GM10266 (cell line): Measurements from ENCODE around the gene GTPBP2.

ENCODE experiments used
- DNase-seq: peaks from one replicate; pipeline ENCODE4 v3.0.0; 2012; ENCODE audit errors: extremely low spot score
- CTCF ChIP-seq: IDR thresholded peaks from 2 replicates; pipeline ENCODE4 v1.5.1; 2012; ENCODE audit warnings: mild to moderate bottlenecking, low read depth; ENCODE audit not compliant: control insufficient read depth, insufficient read depth; ENCODE audit errors: missing control alignments

Gene GTPBP2

GRCh38 chr6:43627008-43627825 is 1.8 kb downstream of the GTPBP2 start:
- DNase-seq = peak; percentile 28
- TF ChIP-seq CTCF = no peak

- no peak for DNase-seq
- TF ChIP-seq CTCF = no peak
These were observed 3.6 kb downstream of the GTPBP2 start for GRCh38 chr6:43625393-43625992.

- TF ChIP-seq CTCF = no peak
- no peak for DNase-seq
These were observed 4.2 kb downstream of the GTPBP2 start for GRCh38 chr6:43624786-43625288.

- no peak for DNase-seq
- TF ChIP-seq CTCF = no peak
These were observed 4.9 kb downstream of the GTPBP2 start for GRCh38 chr6:43623880-43624785.

GRCh38 chr6:43622541-43622940 is 6.5 kb downstream of the GTPBP2 start:
- no peak for DNase-seq
- TF ChIP-seq CTCF = no peak

- no peak for TF ChIP-seq CTCF
- DNase-seq = no peak
These were observed 7.3 kb downstream of the GTPBP2 start for GRCh38 chr6:43621836-43622180.
